Suprapubic skin (tissue), 4 donors: ENCODE measurements around the gene STK38L.

Experiments used
- CTCF ChIP-seq, 2 donors: fragments of 200-600 bp in 1 of 2; fragments of 450-650 bp in 1 of 2; sonication (generic) in 1 of 2; IDR thresholded peaks; one replicate each; pipeline ENCODE4 v1.5.1; 2016 to 2019; ENCODE audit warnings: antibody characterized with exemption in 2 of 2, mild to moderate bottlenecking in 1 of 2, moderate library complexity in 1 of 2
- POLR2A ChIP-seq, 2 donors: fragments of 450-650 bp; IDR thresholded peaks; one replicate each; pipeline ENCODE4 v1.6.1; 2017; ENCODE audit warnings: antibody characterized with exemption in 2 of 2, mild to moderate bottlenecking in 2 of 2, moderate library complexity in 2 of 2
- POLR2AphosphoS5 ChIP-seq, 3 donors: sonication (generic); formaldehyde crosslinking; IDR thresholded peaks; one replicate each; pipeline ENCODE4 v1.6.1; 2017; ENCODE audit warnings: antibody characterized with exemption in 3 of 3

- TF ChIP-seq CTCF (IDR thresholded peaks at IDR 0.05) (no peak), POLR2A (IDR thresholded peaks at IDR 0.05) (no peak), POLR2AphosphoS5 (IDR thresholded peaks at IDR 0.05) (no peak)
Observed at GRCh38 chr12:27309293-27309994, 65.4 kb downstream of the STK38L start.
